Endothelial cell of umbilical vein (primary cell): ENCODE measurements around the gene IL6ST. TPM values are rescaled to one million over a fixed set of nuclear protein-coding genes. Genes with fewer than 3 reads are reported as not detected.

Source experiments
- BruUV-seq: library from RNA; stranded (reverse); fragments of 400-500 nt; replicated peaks from 2 replicates; lab custom pipeline; 2021; lab: Mats Ljungman, UMichigan
- CTCF ChIA-PET: fragments of 300-600, 350-600 bp; sonication (Branson Sonifier 250); formaldehyde crosslinking; loops from one replicate; lab custom pipeline; 2021; ENCODE audit warnings: antibody characterized with exemption, inconsistent platforms; lab: Charles Lee
- POLR2A ChIA-PET: fragments of 300-600, 350-600 bp; sonication (Branson Sonifier 250); formaldehyde crosslinking; loops from one replicate; lab custom pipeline; 2021; ENCODE audit warnings: antibody characterized with exemption, inconsistent platforms; lab: Charles Lee
- DNase-seq: peaks from one replicate; pipeline ENCODE4 v3.0.0-alpha.2; 2011; ENCODE audit warnings: low read depth, low spot score
- FAIRE-seq: peaks from 2 replicates; lab custom pipeline; 2011; peaks lifted over from hg19 to GRCh38; lab: Jason Lieb, UNC
- H2AFZ ChIP-seq: 2 replicates; pipeline ENCODE4 v1.6.0; 2012; ENCODE audit warnings: low read depth, low read length, control low read depth, inconsistent platforms
- H3K27ac ChIP-seq: 2 replicates; pipeline ENCODE4 v1.5.1; 2011; ENCODE audit warnings: low read depth, mild to moderate bottlenecking, control low read depth, low read length, moderate library complexity; ENCODE audit not compliant: insufficient read depth
- H3K27me3 ChIP-seq, 2 experiments: 2 replicates each; pipeline versions ENCODE4 v1.6.0 to v1.6.1; 2011; ENCODE audit warnings: low read length in 2 of 2, mixed read lengths in 1 of 2; ENCODE audit not compliant: control insufficient read depth in 2 of 2, insufficient read depth in 2 of 2
- H3K36me3 ChIP-seq, 2 experiments: 2 replicates in 1 of 2; 3 replicates in 1 of 2; pipeline ENCODE4 v1.5.1; 2011; ENCODE audit warnings: low read length in 2 of 2, mild to moderate bottlenecking in 1 of 2, moderate library complexity in 1 of 2; ENCODE audit not compliant: control insufficient read depth in 2 of 2, insufficient read depth in 2 of 2; ENCODE audit errors: extremely low read depth in 1 of 2
- H3K4me1 ChIP-seq: 3 replicates; pipeline ENCODE4 v1.5.1; 2011; ENCODE audit warnings: mild to moderate bottlenecking, low read length; ENCODE audit not compliant: control insufficient read depth, insufficient read depth; ENCODE audit errors: extremely low read depth
- H3K4me2 ChIP-seq: 2 replicates; pipeline ENCODE4 v1.6.1; 2011; ENCODE audit warnings: low read length, control low read depth, mixed read lengths; ENCODE audit not compliant: insufficient read depth
- H3K4me3 ChIP-seq, 3 experiments: fragments of 200-600 bp in 1 of 3; sonication (generic), shearing (Covaris generic) in 1 of 3; replicated peaks in 1 of 3; 2 replicates each; pipeline ENCODE4 v1.5.1; 2011 to 2016; ENCODE audit warnings: control low read depth in 3 of 3, low read length in 3 of 3, mild to moderate bottlenecking in 2 of 3, inconsistent platforms in 1 of 3, low read depth in 1 of 3, moderate library complexity in 1 of 3; ENCODE audit not compliant: insufficient read depth in 1 of 3
- H3K79me2 ChIP-seq: 2 replicates; pipeline ENCODE4 v1.6.0; 2012; ENCODE audit warnings: low read length, inconsistent platforms; ENCODE audit not compliant: control insufficient read depth, insufficient read depth
- H3K9ac ChIP-seq: replicated peaks from 2 replicates; pipeline ENCODE3; 2011; ENCODE audit warnings: low read length, control low read depth; ENCODE audit not compliant: insufficient read depth; ENCODE audit errors: extremely low read depth
- H3K9me1 ChIP-seq: replicated peaks from 3 replicates; pipeline ENCODE4 v1.6.0; 2011; ENCODE audit warnings: mild to moderate bottlenecking, low read length; ENCODE audit not compliant: control insufficient read depth, insufficient read depth; ENCODE audit errors: extremely low read depth
- H3K9me3 ChIP-seq: replicated peaks from 2 replicates; pipeline ENCODE4 v1.5.1; 2012; ENCODE audit warnings: low read length, inconsistent platforms; ENCODE audit not compliant: control insufficient read depth, insufficient read depth
- H4K20me1 ChIP-seq: replicated peaks from 2 replicates; pipeline ENCODE3; 2011; ENCODE audit warnings: mild to moderate bottlenecking, low read length; ENCODE audit not compliant: control insufficient read depth, insufficient read depth; ENCODE audit errors: extremely low read depth
- CTCF ChIP-seq, 2 donors: IDR thresholded peaks; 1 replicate in 1 of 2; 2 replicates in 1 of 2; pipeline ENCODE4 v1.5.1; 2011; ENCODE audit warnings: low read length in 2 of 2, mild to moderate bottlenecking in 2 of 2, moderate library complexity in 2 of 2, control low read depth in 1 of 2, inconsistent platforms in 1 of 2, low read depth in 1 of 2; ENCODE audit not compliant: insufficient read depth in 1 of 2; ENCODE audit errors: extremely low read depth in 1 of 2
- EZH2 ChIP-seq: IDR thresholded peaks from 2 replicates; pipeline ENCODE4 v1.6.1; 2012; ENCODE audit warnings: borderline replicate concordance, low read depth, mild to moderate bottlenecking, moderate library complexity, low read length, inconsistent platforms; ENCODE audit not compliant: severe bottlenecking
- JUN ChIP-seq: IDR thresholded peaks from 2 replicates; pipeline ENCODE4 v1.6.1; 2011; ENCODE audit warnings: borderline replicate concordance, low read depth; ENCODE audit not compliant: insufficient read length, insufficient read depth
- POLR2A ChIP-seq: IDR thresholded peaks from 2 replicates; pipeline ENCODE4 v1.6.1; 2012; ENCODE audit warnings: low read depth, mild to moderate bottlenecking, control low read depth, low read length
- POLR2AphosphoS5 ChIP-seq: IDR thresholded peaks from 2 replicates; pipeline ENCODE4 v1.6.1; 2012; ENCODE audit warnings: low read depth, mild to moderate bottlenecking, control low read depth, low read length, moderate library complexity; ENCODE audit not compliant: insufficient read depth
- dilution Hi-C: fragments of 300-500 bp; cut with MboI; formaldehyde crosslinking; loops from one replicate; pipeline ENCODE4 v1.15.0; 2019; ENCODE audit warnings: low sequenced_read_pairs; ENCODE audit not compliant: extremely low pct_ligation_motif_present
- intact Hi-C: fragments of 100-400 bp; cut with micrococcal nuclease; formaldehyde crosslinking; loops from one replicate; pipeline ENCODE4 v1.10.0; 2022
- polyA plus RNA-seq, 4 experiments: library from polyadenylated mRNA; depleted of rRNA in 3 of 4; stranded (reverse) in 3 of 4; unstranded in 1 of 4; fragments of >200 nt; gene quantifications; 2 replicates each; pipeline versions ENCODE4 v1.2.1 to v1.2.3, GENCODE V29; 2011 to 2012; ENCODE audit warnings: missing spikeins in 1 of 4
- total RNA-seq: library from RNA; stranded (reverse); gene quantifications from 2 replicates; pipeline ENCODE4 v1.2.3, GENCODE V29; 2021

Gene IL6ST
- total and polyA plus RNA-seq, 2 donors (not counting 3 experiments of a cell fraction or from before 2014, with no cell fraction given) = 135 to 345 TPM

GRCh38 chr5:55965525-55965924, 29.2 kb downstream of the IL6ST start:
- peaks cover 44% of the 10 kb centered on the region for H3K79me2 ChIP-seq
- POLR2A ChIA-PET = no interaction called here

GRCh38 chr5:55960779-55961178, 34.0 kb downstream of the IL6ST start:
- dilution Hi-C loops (no loop called here), intact Hi-C loops (no loop called here)
- Histone ChIP-seq H3K9me1 (no peaks in the 10 kb centered on the region), H2AFZ (no peak overlapping the region), H3K4me1 (no peaks in the 10 kb centered on the region), H3K27me3 (no peaks in the 10 kb centered on the region), H3K9me3 (no peaks in the 10 kb centered on the region), H4K20me1 (no peaks in the 10 kb centered on the region), H3K4me3 (no peak overlapping the region), H3K27ac (no peak overlapping the region), H3K9ac (no peak overlapping the region), H3K4me2 (no peak overlapping the region), H3K79me2 (peaks cover 23% of the 10 kb centered on the region), H3K36me3 (peaks cover 33 to 55% of the 10 kb centered on the region in 2 experiments)
- TF ChIP-seq POLR2A = no peak
- TF ChIP-seq JUN = no peak
- no peak for TF ChIP-seq POLR2AphosphoS5
- TF ChIP-seq EZH2 = no peak
- BruUV-seq = no TSS peak
- ChIA-PET CTCF (no interaction called here), POLR2A (no interaction called here)
- DNase-seq (no peak), FAIRE-seq (no peak)

More at GRCh38 chr5:55965525-55965924, 29.2 kb downstream of the IL6ST start:
- CTCF ChIA-PET = interaction anchor here (0.6 kb wide), 1 partner anchor 17 kb away, joined by 3 read pairs; no protein-coding TSS in a partner anchor
- Histone ChIP-seq H3K9me3 (no peaks in the 10 kb centered on the region), H2AFZ (no peak overlapping the region), H3K36me3 (peaks cover 19 to 39% of the 10 kb centered on the region in 2 experiments), H3K4me3 (no peak overlapping the region), H3K4me1 (peaks cover 6% of the 10 kb centered on the region), H3K9ac (no peak overlapping the region), H3K27me3 (no peaks in the 10 kb centered on the region), H4K20me1 (no peaks in the 10 kb centered on the region), H3K9me1 (no peaks in the 10 kb centered on the region), H3K4me2 (no peak overlapping the region), H3K27ac (no peak overlapping the region)
- TF ChIP-seq POLR2A (no peak), CTCF (IDR thresholded peaks at IDR 0.05; ENCODE audit: extremely low read depth in 1 of 2, insufficient read depth in 1 of 2, low read depth in 1 of 2, low read length in 2 of 2) (no peak)
- intact Hi-C loops (no loop called here), dilution Hi-C loops (no loop called here)
- no peak for DNase-seq
- no peak for FAIRE-seq
- BruUV-seq = no TSS peak
